Stimulated activated naive CD8-positive, alpha-beta T cell treated with anti-CD3 and anti-CD28 coated beads, Interleukin-15, Interleukin-2, amounts not matched to agents 100 ng/mL and 50 ng/mL, for 24 hours (primary cell): ENCODE data around the gene TMEM39B.

Experiments used
- H3K27ac Mint-ChIP-seq: one replicate; pipeline ENCODE4 v1.8.0; 2021; ENCODE audit warnings: mild to moderate bottlenecking, mixed read lengths
- H3K27me3 Mint-ChIP-seq: one replicate; pipeline ENCODE4 v1.8.0; 2021; ENCODE audit warnings: mixed read lengths
- H3K36me3 Mint-ChIP-seq: one replicate; pipeline ENCODE4 v1.8.0; 2021; ENCODE audit warnings: low read depth, mixed read lengths
- H3K4me1 Mint-ChIP-seq: one replicate; pipeline ENCODE4 v1.8.0; 2021; ENCODE audit warnings: low read depth, mixed read lengths
- H3K4me3 Mint-ChIP-seq: one replicate; pipeline ENCODE4 v1.8.0; 2021; ENCODE audit warnings: mild to moderate bottlenecking, mixed read lengths
- H3K9me3 Mint-ChIP-seq: one replicate; pipeline ENCODE4 v1.8.0; 2021; ENCODE audit warnings: mixed read lengths

The TMEM39B gene

DNA sequence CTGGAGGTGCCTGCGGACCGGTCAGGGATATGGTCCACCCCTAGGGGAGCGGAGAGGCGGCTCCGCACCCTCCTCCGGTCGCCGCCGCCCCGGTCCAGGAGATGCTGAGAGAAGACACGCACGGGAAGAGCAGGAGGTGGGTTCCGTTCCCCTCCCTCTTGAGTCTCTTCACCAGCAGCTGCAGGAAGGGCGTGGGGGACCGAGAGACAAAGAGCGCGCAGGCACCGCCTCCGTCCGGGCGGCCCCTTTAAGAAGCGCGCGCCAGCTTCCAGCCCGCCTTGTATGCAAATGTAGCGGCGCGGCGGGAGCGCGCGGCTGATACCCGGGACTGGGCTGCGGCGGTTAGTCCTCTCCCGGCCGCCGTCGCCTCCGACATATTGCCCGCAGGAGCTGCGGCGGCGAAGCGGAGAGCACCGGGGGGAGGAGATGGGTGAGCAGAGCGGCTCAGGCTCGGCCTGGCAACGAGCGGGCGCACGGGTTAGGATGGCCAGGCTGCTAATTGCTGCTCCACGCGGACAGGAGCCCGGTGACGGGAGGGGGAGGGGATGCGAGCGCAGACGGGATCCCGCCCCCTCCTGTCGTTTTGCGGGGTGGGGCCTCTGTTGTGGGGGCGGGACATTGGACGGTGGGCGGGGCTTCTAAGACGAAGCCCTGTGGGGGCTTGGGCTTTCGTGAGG, at the start of gene TMEM39B:
Gene TMEM39B (plus strand): TSS at position 318 of the 677 bp plus-strand sequence. CDS start 109 bp downstream, at position 427.
- Mint-ChIP-seq H3K36me3 (peaks cover 12% of the 10 kb centered on the region), H3K4me3 (peak within 1 kb of the TSS; percentile 90), H3K27ac (peak within 1 kb of the TSS; percentile 91), H3K9me3 (no peaks in the 10 kb centered on the region), H3K4me1 (peaks cover 38% of the 10 kb centered on the region), H3K27me3 (no peaks in the 10 kb centered on the region)

DNA sequence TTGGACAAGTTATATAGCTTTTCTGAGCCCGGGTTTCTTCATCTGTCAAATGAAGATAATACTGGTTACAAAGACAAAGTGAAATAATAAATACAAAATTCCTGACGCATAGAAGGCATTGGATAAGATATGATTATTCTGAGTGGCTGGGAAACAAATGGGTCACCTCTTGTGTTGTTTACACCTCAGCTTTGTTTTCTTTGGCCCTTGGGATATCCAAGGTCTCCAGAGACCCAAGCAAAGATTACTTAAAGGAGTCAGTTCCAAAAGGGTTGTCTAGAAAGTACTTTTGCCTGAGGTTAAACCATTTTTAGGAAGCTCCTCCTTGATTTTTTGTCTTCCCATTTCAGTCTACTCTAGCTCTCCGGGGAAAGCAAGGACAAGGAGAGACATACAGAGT, 49.4 kb upstream of the TMEM39B start:
- H3K36me3 Mint-ChIP-seq: peaks cover 48% of the 10 kb centered on the region

GRCh38 chr1:32025515-32025914, 47.2 kb upstream of the TMEM39B start:
- peaks cover 49% of the 10 kb centered on the region for H3K36me3 Mint-ChIP-seq
- no peak overlapping the region for H3K27ac Mint-ChIP-seq
- no peak overlapping the region for H3K4me3 Mint-ChIP-seq
- no peaks in the 10 kb centered on the region for H3K9me3 Mint-ChIP-seq
- peaks cover 56% of the 10 kb centered on the region for H3K4me1 Mint-ChIP-seq
- H3K27me3 Mint-ChIP-seq: no peaks in the 10 kb centered on the region

More for the DNA sequence above, 49.4 kb upstream of the TMEM39B start:
- Mint-ChIP-seq H3K4me3 (no peak overlapping the region), H3K9me3 (no peaks in the 10 kb centered on the region), H3K27ac (no peak overlapping the region), H3K4me1 (peaks cover 56% of the 10 kb centered on the region), H3K27me3 (no peaks in the 10 kb centered on the region)

- H3K4me1 Mint-ChIP-seq: peaks cover 31% of the 10 kb centered on the region
- no peak overlapping the region for H3K4me3 Mint-ChIP-seq
- H3K9me3 Mint-ChIP-seq: no peaks in the 10 kb centered on the region
- no peaks in the 10 kb centered on the region for H3K27me3 Mint-ChIP-seq
- peaks cover 53% of the 10 kb centered on the region for H3K36me3 Mint-ChIP-seq
- H3K27ac Mint-ChIP-seq: peak overlapping the region; percentile 5
Observed at GRCh38 chr1:32028746-32029145, 44.0 kb upstream of the TMEM39B start.

DNA sequence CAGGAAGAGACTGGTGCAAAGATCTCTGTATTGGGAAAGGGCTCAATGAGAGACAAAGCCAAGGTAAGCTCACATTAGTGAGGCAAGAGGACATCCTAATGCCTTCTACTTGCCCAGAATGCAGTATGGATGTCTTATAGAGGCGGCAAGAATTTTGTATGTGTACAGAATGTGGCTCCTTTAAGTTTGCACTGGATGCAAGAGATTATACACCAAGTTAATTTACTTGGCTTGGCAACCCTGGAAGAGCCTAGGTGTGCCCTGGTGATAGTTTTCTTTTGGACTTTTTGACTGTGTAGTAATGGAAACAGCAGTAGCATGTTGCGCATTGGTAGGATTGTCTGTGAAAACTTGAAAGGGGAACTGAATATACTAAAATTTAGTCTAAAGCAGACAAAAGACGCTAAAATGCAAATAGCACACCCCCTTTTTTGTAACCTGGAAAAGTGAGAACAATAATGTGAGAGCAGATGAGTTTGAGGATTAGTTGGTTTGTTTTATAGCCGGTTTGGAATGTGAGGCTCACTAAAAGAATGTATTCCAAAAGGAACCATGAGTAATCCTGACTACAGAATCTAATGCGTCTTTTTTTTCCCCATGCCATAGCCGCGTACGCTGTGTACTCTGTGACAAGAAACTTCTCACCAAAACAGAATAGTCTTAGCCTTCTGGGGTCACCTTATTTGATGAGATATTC, 41.0 kb upstream of the TMEM39B start:
- H3K36me3 Mint-ChIP-seq: peaks cover 69% of the 10 kb centered on the region
- peaks cover 27% of the 10 kb centered on the region for H3K4me1 Mint-ChIP-seq
- no peaks in the 10 kb centered on the region for H3K9me3 Mint-ChIP-seq
- no peak overlapping the region for H3K27ac Mint-ChIP-seq
- no peak overlapping the region for H3K4me3 Mint-ChIP-seq
- H3K27me3 Mint-ChIP-seq: no peaks in the 10 kb centered on the region

GRCh38 chr1:32032275-32032615, 40.5 kb upstream of the TMEM39B start:
- Mint-ChIP-seq H3K9me3 (no peaks in the 10 kb centered on the region), H3K36me3 (peaks cover 70% of the 10 kb centered on the region), H3K27me3 (no peaks in the 10 kb centered on the region), H3K4me1 (peaks cover 23% of the 10 kb centered on the region), H3K27ac (no peak overlapping the region), H3K4me3 (no peak overlapping the region)

- H3K36me3 Mint-ChIP-seq: peaks cover 82% of the 10 kb centered on the region
- no peaks in the 10 kb centered on the region for H3K27me3 Mint-ChIP-seq
- H3K27ac Mint-ChIP-seq: peak overlapping the region; percentile 50
- H3K9me3 Mint-ChIP-seq: no peaks in the 10 kb centered on the region
- H3K4me1 Mint-ChIP-seq: peaks cover 7% of the 10 kb centered on the region
- no peak overlapping the region for H3K4me3 Mint-ChIP-seq
Observed at GRCh38 chr1:32035119-32035518, 37.6 kb upstream of the TMEM39B start.

- no peak overlapping the region for H3K4me3 Mint-ChIP-seq
- H3K9me3 Mint-ChIP-seq: no peaks in the 10 kb centered on the region
- H3K36me3 Mint-ChIP-seq: peaks cover 73% of the 10 kb centered on the region
Observed at GRCh38 chr1:32040711-32041110, 32.0 kb upstream of the TMEM39B start.

GRCh38 chr1:32042330-32042729, 30.4 kb upstream of the TMEM39B start:
- no peaks in the 10 kb centered on the region for H3K9me3 Mint-ChIP-seq
- H3K27me3 Mint-ChIP-seq: no peaks in the 10 kb centered on the region
- H3K4me3 Mint-ChIP-seq: no peak overlapping the region
- H3K4me1 Mint-ChIP-seq: no peaks in the 10 kb centered on the region
- H3K36me3 Mint-ChIP-seq: peaks cover 70% of the 10 kb centered on the region
- no peak overlapping the region for H3K27ac Mint-ChIP-seq

More at GRCh38 chr1:32040711-32041110, 32.0 kb upstream of the TMEM39B start:
- H3K27ac Mint-ChIP-seq: no peak overlapping the region
- H3K27me3 Mint-ChIP-seq: no peaks in the 10 kb centered on the region
- no peaks in the 10 kb centered on the region for H3K4me1 Mint-ChIP-seq

DNA sequence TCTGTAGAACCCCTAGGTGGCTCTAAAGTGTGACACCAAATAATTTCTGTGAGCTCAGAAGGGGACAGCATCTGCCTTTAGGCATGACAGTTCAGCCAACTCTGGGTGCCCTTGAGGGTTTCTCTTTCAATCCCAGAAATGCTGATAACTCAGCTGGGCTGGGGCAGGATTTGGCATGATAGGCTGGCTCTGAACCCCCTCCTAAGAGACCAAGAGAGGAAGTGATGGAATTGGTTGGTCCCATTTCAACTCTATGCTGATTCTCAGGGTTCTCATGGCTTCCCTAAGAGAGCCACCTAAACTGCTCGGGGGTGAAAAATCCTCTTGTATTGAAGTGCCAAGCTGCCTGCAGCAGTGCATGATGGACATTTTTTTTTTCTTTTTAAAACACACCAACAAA, 28.5 kb upstream of the TMEM39B start:
- Mint-ChIP-seq H3K4me1 (peaks cover 13% of the 10 kb centered on the region), H3K4me3 (no peak overlapping the region), H3K9me3 (no peaks in the 10 kb centered on the region), H3K27ac (no peak overlapping the region), H3K27me3 (no peaks in the 10 kb centered on the region), H3K36me3 (peaks cover 70% of the 10 kb centered on the region)

- no peak overlapping the region for H3K4me3 Mint-ChIP-seq
- peaks cover 66% of the 10 kb centered on the region for H3K36me3 Mint-ChIP-seq
- H3K27me3 Mint-ChIP-seq: no peaks in the 10 kb centered on the region
- no peaks in the 10 kb centered on the region for H3K9me3 Mint-ChIP-seq
- peaks cover 23% of the 10 kb centered on the region for H3K4me1 Mint-ChIP-seq
- H3K27ac Mint-ChIP-seq: no peak overlapping the region
Observed at GRCh38 chr1:32045772-32046171, 27.0 kb upstream of the TMEM39B start.

- H3K4me3 Mint-ChIP-seq: no peak overlapping the region
- H3K9me3 Mint-ChIP-seq: no peaks in the 10 kb centered on the region
- H3K27me3 Mint-ChIP-seq: no peaks in the 10 kb centered on the region
- peaks cover 65% of the 10 kb centered on the region for H3K36me3 Mint-ChIP-seq
- H3K4me1 Mint-ChIP-seq: peaks cover 23% of the 10 kb centered on the region
- no peak overlapping the region for H3K27ac Mint-ChIP-seq
Observed at GRCh38 chr1:32047701-32048100, 25.0 kb upstream of the TMEM39B start.

- H3K27ac Mint-ChIP-seq: peak overlapping the region; percentile 52
- no peak overlapping the region for H3K4me3 Mint-ChIP-seq
- H3K36me3 Mint-ChIP-seq: peaks cover 68% of the 10 kb centered on the region
- no peaks in the 10 kb centered on the region for H3K9me3 Mint-ChIP-seq
- no peaks in the 10 kb centered on the region for H3K27me3 Mint-ChIP-seq
- H3K4me1 Mint-ChIP-seq: peaks cover 23% of the 10 kb centered on the region
Observed at GRCh38 chr1:32048440-32048839, 24.3 kb upstream of the TMEM39B start.

- no peak overlapping the region for H3K27ac Mint-ChIP-seq
- H3K27me3 Mint-ChIP-seq: no peaks in the 10 kb centered on the region
- no peak overlapping the region for H3K4me3 Mint-ChIP-seq
- no peaks in the 10 kb centered on the region for H3K9me3 Mint-ChIP-seq
- H3K4me1 Mint-ChIP-seq: peaks cover 23% of the 10 kb centered on the region
- H3K36me3 Mint-ChIP-seq: peaks cover 68% of the 10 kb centered on the region
Observed at GRCh38 chr1:32051706-32052105, 21.0 kb upstream of the TMEM39B start.

- Mint-ChIP-seq H3K4me1 (peaks cover 23% of the 10 kb centered on the region), H3K27ac (no peak overlapping the region), H3K9me3 (no peaks in the 10 kb centered on the region), H3K27me3 (no peaks in the 10 kb centered on the region), H3K4me3 (no peak overlapping the region), H3K36me3 (peaks cover 64% of the 10 kb centered on the region)
Observed at GRCh38 chr1:32052887-32053286, 19.9 kb upstream of the TMEM39B start.
